B cell (primary cell): Measurements from ENCODE around the gene FRYL. TPM values are rescaled to one million over a fixed set of nuclear protein-coding genes. Genes with fewer than 3 reads are reported as not detected.

Experiments used
- ATAC-seq: fragments of 200-7000 bp; cut with Tn5 transposase; one replicate; pipeline ENCODE4 v1.10.0; 2021; ENCODE audit warnings: low read depth, mild to moderate bottlenecking, moderate number of reproducible peaks, moderate library complexity
- CTCF ChIA-PET: fragments of 350-600 bp; sonication (Branson Sonifier 250); formaldehyde crosslinking; loops from one replicate; lab custom pipeline; 2021; ENCODE audit warnings: antibody characterized with exemption, inconsistent platforms; lab: Charles Lee
- POLR2A ChIA-PET: fragments of 350-600 bp; sonication (Branson Sonifier 250); formaldehyde crosslinking; loops from one replicate; lab custom pipeline; 2021; ENCODE audit warnings: antibody characterized with exemption; lab: Charles Lee
- DNase-seq: peaks from one replicate; pipeline ENCODE4 v3.0.0; 2013
- H2AFZ ChIP-seq: 2 replicates; pipeline ENCODE4 v1.6.1; 2012; ENCODE audit warnings: mild to moderate bottlenecking, low read depth, low read length; ENCODE audit not compliant: insufficient read depth, poor library complexity, severe bottlenecking
- H3K27ac ChIP-seq, 2 donors: 1 replicate in 1 of 2; 2 replicates in 1 of 2; pipeline ENCODE4 v1.5.1; 2012 to 2013; ENCODE audit warnings: low read length in 2 of 2, mild to moderate bottlenecking in 2 of 2, moderate library complexity in 1 of 2
- H3K27me3 ChIP-seq, 4 experiments: fragments of 200-600 bp in 1 of 4; sonication (generic) in 1 of 4; replicated peaks in 1 of 4; 1 replicate in 2 of 4; 2 replicates in 2 of 4; pipeline versions ENCODE4 v1.6.1 to v1.7.0; 2013 to 2016; ENCODE audit warnings: low read length in 3 of 4, mild to moderate bottlenecking in 2 of 4, mixed read lengths in 1 of 4, moderate library complexity in 1 of 4; ENCODE audit not compliant: insufficient read depth in 4 of 4, control insufficient read depth in 3 of 4; ENCODE audit errors: control extremely low read depth in 1 of 4
- H3K36me3 ChIP-seq, 2 experiments: replicated peaks in 1 of 2; 1 replicate in 1 of 2; 2 replicates in 1 of 2; pipeline versions ENCODE4 v1.6.1 to v1.7.1; 2013; ENCODE audit warnings: low read length in 1 of 2; ENCODE audit not compliant: insufficient read depth in 2 of 2, control insufficient read depth in 1 of 2; ENCODE audit errors: control extremely low read depth in 1 of 2, extremely low read depth in 1 of 2
- H3K4me1 ChIP-seq, 2 donors: fragments of 200-600 bp in 1 of 2; sonication (generic) in 1 of 2; 1 replicate in 1 of 2; 2 replicates in 1 of 2; pipeline versions ENCODE4 v1.5.1 to v1.6.1; 2013 to 2017; ENCODE audit warnings: low read length in 2 of 2; ENCODE audit not compliant: control insufficient read depth in 2 of 2, insufficient read depth in 2 of 2
- H3K4me2 ChIP-seq: replicated peaks from 2 replicates; pipeline ENCODE3; 2012; ENCODE audit warnings: mild to moderate bottlenecking, low read depth, low read length; ENCODE audit not compliant: poor library complexity, severe bottlenecking
- H3K4me3 ChIP-seq, 5 experiments: fragments of 200-600 bp in 1 of 5; sonication (generic) in 1 of 5; 1 replicate in 3 of 5; 2 replicates in 2 of 5; pipeline versions ENCODE4 v1.5.1 to v1.7.0; 2011 to 2016; ENCODE audit warnings: low read length in 4 of 5, mild to moderate bottlenecking in 4 of 5, low read depth in 2 of 5, control low read depth in 1 of 5, moderate library complexity in 1 of 5; ENCODE audit not compliant: insufficient read depth in 1 of 5; ENCODE audit errors: control extremely low read depth in 1 of 5, extremely low read depth in 1 of 5
- H3K79me2 ChIP-seq: fragments of 200-600 bp; sonication (generic); one replicate; pipeline ENCODE4 v1.6.0; 2016; ENCODE audit warnings: low read length; ENCODE audit not compliant: control insufficient read depth, insufficient read depth
- H3K9ac ChIP-seq: fragments of 200-600 bp; sonication (generic); 2 replicates; pipeline ENCODE4 v1.6.1; 2017; ENCODE audit warnings: mild to moderate bottlenecking, low read length, moderate library complexity
- H3K9me3 ChIP-seq, 3 donors: one replicate each; pipeline versions ENCODE4 v1.6.1 to v1.7.1; 2013; ENCODE audit warnings: low read length in 2 of 3; ENCODE audit not compliant: control insufficient read depth in 2 of 3, insufficient read depth in 1 of 3; ENCODE audit errors: control extremely low read depth in 1 of 3
- H4K20me1 ChIP-seq: 2 replicates; pipeline ENCODE4 v1.6.0; 2012; ENCODE audit warnings: mild to moderate bottlenecking, low read length; ENCODE audit not compliant: insufficient read depth, control insufficient read depth, poor library complexity, severe bottlenecking
- H3K27ac Mint-ChIP-seq: one replicate; pipeline ENCODE4 v1.8.0; 2021; ENCODE audit warnings: mixed read lengths
- H3K27me3 Mint-ChIP-seq: one replicate; pipeline ENCODE4 v1.8.0; 2021; ENCODE audit warnings: mixed read lengths
- H3K4me1 Mint-ChIP-seq: one replicate; pipeline ENCODE4 v1.8.0; 2021; ENCODE audit warnings: mixed read lengths
- H3K4me3 Mint-ChIP-seq: one replicate; pipeline ENCODE4 v1.8.0; 2021; ENCODE audit warnings: mixed read lengths
- H3K9me3 Mint-ChIP-seq: one replicate; pipeline ENCODE4 v1.8.0; 2022; ENCODE audit warnings: mixed read lengths; ENCODE audit not compliant: insufficient read depth
- CTCF ChIP-seq: fragments of 200-600 bp; IDR thresholded peaks from one replicate; pipeline ENCODE4 v1.8.0; 2022; ENCODE audit warnings: antibody characterized with exemption, mild to moderate bottlenecking
- EZH2 ChIP-seq: IDR thresholded peaks from 2 replicates; pipeline ENCODE4 v1.6.1; 2012; ENCODE audit warnings: borderline replicate concordance, low read depth, mild to moderate bottlenecking, moderate library complexity, low read length; ENCODE audit not compliant: insufficient read depth, poor library complexity, severe bottlenecking
- WGBS: methylation state at CpG from one replicate; pipeline ENCODE4 v1.1.5; 2013; ENCODE audit warnings: missing lambda C conversion rate; ENCODE audit not compliant: insufficient coverage; 5-methylcytosine and 5-hydroxymethylcytosine counted together
- intact Hi-C: fragments of 100-400 bp; cut with micrococcal nuclease; formaldehyde crosslinking; loops from one replicate; pipeline ENCODE4 v1.10.0; 2022
- polyA plus RNA-seq: library from polyadenylated mRNA; depleted of rRNA; stranded (reverse); fragments of >200 nt; gene quantifications from 2 replicates; pipeline ENCODE4 v1.2.3, GENCODE V29; 2012
- total RNA-seq, 2 donors: library from RNA; stranded (reverse); fragments of 120-200 nt in 1 of 2; gene quantifications; 1 replicate in 1 of 2; 2 replicates in 1 of 2; pipeline versions ENCODE4 v1.2.3 to v1.2.4, GENCODE V29; 2013 to 2022

FRYL gene
- total and polyA plus RNA-seq, 2 donors (not counting 1 experiment from before 2014, with no cell fraction given) = 15.5 to 138 TPM

- CTCF ChIA-PET = no interaction called here
- no peaks in the 10 kb centered on the region for H3K9me3 ChIP-seq
Observed at GRCh38 chr4:48787056-48787455, 7.0 kb upstream of the FRYL start.

GRCh38 chr4:48786549-48786948 lies 6.5 kb upstream of the FRYL start:
- no peaks in the 10 kb centered on the region for H3K9me3 Mint-ChIP-seq
- CTCF ChIA-PET = no interaction called here

More at GRCh38 chr4:48787056-48787455, 7.0 kb upstream of the FRYL start:
- H3K27ac Mint-ChIP-seq = no peak overlapping the region
- no peaks in the 10 kb centered on the region for H3K27me3 ChIP-seq
- no peak for TF ChIP-seq CTCF
- TF ChIP-seq EZH2 = no peak
- H3K27me3 Mint-ChIP-seq = no peaks in the 10 kb centered on the region
- H2AFZ ChIP-seq = no peak overlapping the region
- intact Hi-C loops = no loop called here
- no peak overlapping the region for H3K4me2 ChIP-seq
- DNase-seq (no peak), ATAC-seq (no peak)
- WGBS = no CpG with 5 or more reads among the region's 1 CpG
- H3K79me2 ChIP-seq = no peaks in the 10 kb centered on the region
- no peaks in the 10 kb centered on the region for H3K9me3 Mint-ChIP-seq
- H3K9ac ChIP-seq = no peak overlapping the region
- H3K4me3 ChIP-seq = no peak overlapping the region
- no peaks in the 10 kb centered on the region for H3K4me1 ChIP-seq
- no peaks in the 10 kb centered on the region for H3K36me3 ChIP-seq
- POLR2A ChIA-PET = no interaction called here
- H3K4me3 Mint-ChIP-seq = no peak overlapping the region
- peaks cover under 1% of the 10 kb centered on the region for H3K4me1 Mint-ChIP-seq
- no peaks in the 10 kb centered on the region for H4K20me1 ChIP-seq
- H3K27ac ChIP-seq = no peak overlapping the region

More at GRCh38 chr4:48786549-48786948, 6.5 kb upstream of the FRYL start:
- intact Hi-C loops = no loop called here
- no peaks in the 10 kb centered on the region for H3K4me1 Mint-ChIP-seq
- no peaks in the 10 kb centered on the region for H3K27me3 Mint-ChIP-seq
- no peak for ATAC-seq
- Histone ChIP-seq H3K79me2 (no peaks in the 10 kb centered on the region), H3K27me3 (no peaks in the 10 kb centered on the region), H3K9me3 (no peaks in the 10 kb centered on the region), H3K36me3 (no peaks in the 10 kb centered on the region), H3K4me1 (no peaks in the 10 kb centered on the region), H4K20me1 (no peaks in the 10 kb centered on the region), H3K9ac (no peak overlapping the region), H2AFZ (no peak overlapping the region), H3K27ac (no peak overlapping the region), H3K4me2 (no peak overlapping the region), H3K4me3 (no peak overlapping the region)
- POLR2A ChIA-PET = no interaction called here
- no CpG with 5 or more reads among the region's 2 CpGs for WGBS
- TF ChIP-seq CTCF (no peak), EZH2 (no peak)
- no peak for DNase-seq
- H3K4me3 Mint-ChIP-seq = no peak overlapping the region
- no peak overlapping the region for H3K27ac Mint-ChIP-seq
